ENCODE results near the gene MYO1H.

MYO1H gene

DNA sequence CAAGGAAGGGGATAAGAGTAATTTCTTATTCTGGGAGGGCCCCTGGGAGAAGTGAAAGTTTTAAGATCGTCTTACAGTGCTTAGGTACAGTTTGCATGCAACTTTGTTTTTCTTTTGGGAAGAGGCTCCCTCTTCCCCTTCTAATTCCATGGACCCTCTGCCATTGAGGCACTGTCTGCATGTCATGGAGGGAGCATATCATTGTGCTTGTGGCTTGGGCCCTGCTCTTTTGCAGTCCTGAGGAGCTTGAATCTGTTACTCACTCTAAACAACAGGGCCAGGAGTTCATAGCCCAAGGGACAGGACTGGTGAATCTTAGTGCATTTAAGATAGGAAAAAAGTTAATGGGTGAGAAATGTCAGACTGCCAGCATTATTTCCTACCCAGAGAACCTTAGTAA is 132.1 kb downstream of the MYO1H start:
- no peaks in the 10 kb centered on the region for H3K9me3 Mint-ChIP-seq
- no peaks in the 10 kb centered on the region for H3K27me3 Mint-ChIP-seq
- DNase-seq = no peak
- H3K4me1 Mint-ChIP-seq = peaks cover 43% of the 10 kb centered on the region
- no peak for ATAC-seq
- H3K4me3 Mint-ChIP-seq = no peak overlapping the region
- H3K27ac Mint-ChIP-seq = no peak overlapping the region

DNA sequence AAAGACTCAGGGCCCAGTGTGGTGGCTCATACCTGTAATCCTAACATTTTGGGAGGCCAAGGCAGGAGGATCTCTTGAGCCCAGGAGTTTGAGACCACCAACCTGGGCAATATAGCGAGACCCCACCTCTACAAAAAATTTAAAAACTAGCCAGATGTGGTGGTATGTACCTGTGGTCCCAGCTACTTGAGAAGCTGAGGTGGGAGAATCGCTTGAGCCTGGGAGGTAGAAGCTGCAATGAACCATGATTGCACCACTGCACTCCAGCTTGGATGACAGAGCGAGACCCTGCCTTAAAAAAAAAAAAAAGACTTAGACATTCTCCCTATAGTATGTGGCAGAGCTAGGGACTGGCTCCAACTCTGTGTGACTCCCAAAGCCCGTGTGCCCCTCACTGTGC is 132.7 kb downstream of the MYO1H start:
- Mint-ChIP-seq H3K27ac (no peak overlapping the region), H3K27me3 (no peaks in the 10 kb centered on the region)

DNA sequence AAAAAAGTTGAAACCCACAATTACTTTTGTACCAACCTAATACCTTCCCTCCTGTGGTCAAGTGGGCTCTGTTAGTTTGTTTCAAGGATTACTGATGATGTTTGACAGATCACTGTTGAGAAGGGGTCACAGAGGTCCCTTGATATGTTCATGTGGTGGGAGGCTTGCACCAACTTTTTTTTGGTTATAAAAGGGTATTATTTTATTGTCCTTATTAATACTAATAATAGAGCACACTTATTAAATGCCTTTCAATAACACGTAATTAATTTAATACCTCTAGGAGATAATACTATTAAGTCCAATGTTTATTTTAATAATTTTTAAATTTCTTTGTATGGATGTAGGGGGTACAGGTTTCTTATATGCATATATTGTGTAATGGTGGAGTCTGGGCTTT is 134.2 kb downstream of the MYO1H start:
- DNase-seq = no peak
- Mint-ChIP-seq H3K9me3 (no peaks in the 10 kb centered on the region), H3K4me3 (no peak overlapping the region)

More for the DNA sequence above, 132.7 kb downstream of the MYO1H start:
- no peaks in the 10 kb centered on the region for H3K9me3 Mint-ChIP-seq
- DNase-seq = no peak
- no peak for ATAC-seq
- no peak overlapping the region for H3K4me3 Mint-ChIP-seq
- peaks cover 41% of the 10 kb centered on the region for H3K4me1 Mint-ChIP-seq

DNA sequence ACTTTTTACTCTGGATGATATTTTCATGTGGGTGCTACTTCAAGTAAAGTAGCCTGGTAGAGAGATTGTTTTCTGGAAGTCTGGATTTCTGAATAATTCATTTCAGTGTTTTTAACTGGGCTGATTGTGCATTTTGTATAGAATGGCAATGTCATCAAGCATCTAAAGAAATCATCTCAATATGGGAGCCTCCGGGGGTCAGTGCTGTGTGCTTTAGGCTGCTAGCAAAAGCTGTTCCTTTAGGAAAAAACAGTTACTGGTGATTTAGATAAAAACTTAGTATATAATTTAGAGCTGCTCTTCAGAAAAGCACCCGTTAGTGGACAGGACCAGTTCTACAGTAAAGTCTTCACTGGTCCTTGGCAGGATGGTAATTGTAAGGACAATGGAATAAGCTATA is 134.8 kb downstream of the MYO1H start:
- no peaks in the 10 kb centered on the region for H3K9me3 Mint-ChIP-seq
- no peak overlapping the region for H3K27ac Mint-ChIP-seq
- H3K4me1 Mint-ChIP-seq = peaks cover 19% of the 10 kb centered on the region
- DNase-seq (no peak), ATAC-seq (no peak)
- no peaks in the 10 kb centered on the region for H3K27me3 Mint-ChIP-seq
- H3K4me3 Mint-ChIP-seq = no peak overlapping the region

More for the DNA sequence above, 134.2 kb downstream of the MYO1H start:
- no peak overlapping the region for H3K27ac Mint-ChIP-seq
- H3K4me1 Mint-ChIP-seq = peaks cover 26% of the 10 kb centered on the region
- H3K27me3 Mint-ChIP-seq = no peaks in the 10 kb centered on the region
- ATAC-seq = no peak

DNA sequence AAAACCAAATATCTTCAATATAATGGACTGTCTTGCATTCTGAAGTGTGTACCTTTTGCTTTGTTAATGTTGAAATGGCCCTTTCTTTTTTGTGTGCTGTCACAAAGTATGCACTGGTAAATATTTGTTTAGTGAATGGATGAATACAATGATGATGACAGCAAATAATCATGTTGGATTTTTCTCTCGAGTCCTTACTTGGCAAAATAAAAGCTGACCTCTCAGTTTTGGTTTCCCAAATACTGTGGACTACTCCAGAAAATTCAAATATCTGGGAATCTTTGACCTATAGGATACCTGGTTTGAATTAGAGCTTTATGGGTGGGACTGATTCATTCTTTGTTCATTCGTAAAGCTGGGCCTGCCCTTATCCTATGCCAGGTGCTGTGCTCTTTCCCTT is 135.2 kb downstream of the MYO1H start:
- ATAC-seq = no peak
- no peak overlapping the region for H3K4me3 Mint-ChIP-seq
- H3K4me1 Mint-ChIP-seq = peaks cover 19% of the 10 kb centered on the region

DNA sequence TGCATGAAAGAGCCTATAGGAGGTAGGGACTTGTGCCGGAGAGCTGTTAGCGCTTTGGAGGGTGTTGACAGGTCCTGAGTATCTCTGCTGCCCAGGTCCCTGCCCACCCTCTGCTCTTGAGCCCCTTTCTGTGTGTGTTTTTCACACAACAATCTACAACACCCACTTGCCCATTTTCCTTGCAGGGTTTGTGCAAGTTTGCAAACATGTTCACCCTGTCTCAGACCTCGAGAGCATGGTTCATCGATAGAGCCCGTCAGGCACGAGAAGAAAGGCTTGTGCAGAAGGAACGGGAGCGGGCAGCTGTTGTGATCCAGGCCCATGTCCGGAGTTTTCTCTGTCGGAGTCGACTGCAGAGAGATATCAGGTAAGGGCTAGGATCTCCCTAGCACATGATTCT is 135.6 kb downstream of the MYO1H start:
- DNase-seq (no peak), ATAC-seq (no peak)
- no peaks in the 10 kb centered on the region for H3K27me3 Mint-ChIP-seq
- H3K9me3 Mint-ChIP-seq = no peaks in the 10 kb centered on the region
- peaks cover 19% of the 10 kb centered on the region for H3K4me1 Mint-ChIP-seq
- H3K27ac Mint-ChIP-seq = no peak overlapping the region
- H3K4me3 Mint-ChIP-seq = no peak overlapping the region

More for the DNA sequence above, 135.2 kb downstream of the MYO1H start:
- no peaks in the 10 kb centered on the region for H3K27me3 Mint-ChIP-seq
- no peak overlapping the region for H3K27ac Mint-ChIP-seq
- H3K9me3 Mint-ChIP-seq = no peaks in the 10 kb centered on the region
- no peak for DNase-seq

DNA sequence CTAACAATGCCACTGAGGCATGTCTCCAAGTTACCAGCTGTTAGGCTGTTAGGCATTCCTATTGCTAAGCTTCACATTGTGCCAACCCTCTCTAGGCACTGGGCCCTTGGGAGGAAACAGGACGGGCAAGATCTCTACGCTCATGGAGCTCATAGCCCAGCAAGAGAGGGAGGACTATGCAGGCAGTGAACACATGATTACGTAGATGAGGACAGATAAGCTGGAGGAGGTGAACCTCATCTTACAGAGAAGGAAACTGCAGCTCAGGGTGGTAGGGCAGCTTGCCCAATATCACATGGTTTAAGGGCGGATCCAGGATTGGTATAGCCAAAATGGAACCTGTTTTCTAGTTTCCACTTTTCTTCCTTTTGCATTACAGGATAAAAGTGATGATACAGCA is 137.5 kb downstream of the MYO1H start:
- Mint-ChIP-seq H3K9me3 (no peaks in the 10 kb centered on the region), H3K27ac (no peak overlapping the region), H3K4me3 (no peak overlapping the region), H3K27me3 (no peaks in the 10 kb centered on the region), H3K4me1 (peaks cover 1% of the 10 kb centered on the region)
- no peak for ATAC-seq
- no peak for DNase-seq

DNA sequence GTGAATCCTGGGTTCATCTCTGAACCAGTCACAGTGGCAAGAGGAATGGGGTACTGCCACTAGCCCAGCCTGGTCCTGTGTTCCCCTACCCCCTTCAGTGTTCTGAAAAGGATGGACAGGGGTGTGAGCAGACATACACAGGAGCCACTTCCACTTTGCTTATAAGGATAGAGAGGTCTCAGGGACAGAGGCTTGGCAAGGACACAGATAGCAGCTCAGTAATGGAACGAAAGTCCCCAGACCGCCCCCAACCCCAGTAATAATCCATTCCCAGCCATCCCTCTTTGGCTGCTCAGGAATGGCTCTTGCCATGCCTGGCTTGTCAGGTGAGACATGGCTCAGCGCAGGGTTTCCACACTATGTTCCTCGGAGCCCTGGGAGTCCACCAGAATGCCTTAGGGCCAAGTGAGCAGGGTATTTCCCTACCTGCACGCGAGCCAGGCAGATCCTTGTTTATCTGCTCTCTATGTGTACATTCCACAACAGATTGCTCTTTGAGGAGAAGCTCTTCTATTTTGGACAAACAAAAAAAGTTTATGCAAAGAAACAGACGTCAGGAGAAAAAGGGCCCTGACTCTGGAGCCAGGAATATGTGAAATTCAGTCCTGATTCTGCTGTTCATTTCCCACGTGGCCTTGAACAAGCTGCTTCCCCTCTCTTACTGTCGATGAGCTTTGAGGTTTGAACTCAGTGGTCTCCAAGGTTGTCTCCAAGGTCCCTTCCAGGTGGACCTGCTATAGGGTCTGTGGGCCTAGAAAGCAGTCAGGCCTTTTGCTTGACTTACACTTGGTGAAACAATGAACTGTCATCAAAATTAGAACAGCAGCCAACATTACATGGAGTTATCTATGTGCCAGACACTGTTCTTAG is 139.7 kb downstream of the MYO1H start:
- no peak overlapping the region for H3K4me3 Mint-ChIP-seq
- DNase-seq (no peak), ATAC-seq (no peak)
- no peaks in the 10 kb centered on the region for H3K27me3 Mint-ChIP-seq
- no peaks in the 10 kb centered on the region for H3K9me3 Mint-ChIP-seq
- no peaks in the 10 kb centered on the region for H3K4me1 Mint-ChIP-seq
- H3K27ac Mint-ChIP-seq = no peak overlapping the region

DNA sequence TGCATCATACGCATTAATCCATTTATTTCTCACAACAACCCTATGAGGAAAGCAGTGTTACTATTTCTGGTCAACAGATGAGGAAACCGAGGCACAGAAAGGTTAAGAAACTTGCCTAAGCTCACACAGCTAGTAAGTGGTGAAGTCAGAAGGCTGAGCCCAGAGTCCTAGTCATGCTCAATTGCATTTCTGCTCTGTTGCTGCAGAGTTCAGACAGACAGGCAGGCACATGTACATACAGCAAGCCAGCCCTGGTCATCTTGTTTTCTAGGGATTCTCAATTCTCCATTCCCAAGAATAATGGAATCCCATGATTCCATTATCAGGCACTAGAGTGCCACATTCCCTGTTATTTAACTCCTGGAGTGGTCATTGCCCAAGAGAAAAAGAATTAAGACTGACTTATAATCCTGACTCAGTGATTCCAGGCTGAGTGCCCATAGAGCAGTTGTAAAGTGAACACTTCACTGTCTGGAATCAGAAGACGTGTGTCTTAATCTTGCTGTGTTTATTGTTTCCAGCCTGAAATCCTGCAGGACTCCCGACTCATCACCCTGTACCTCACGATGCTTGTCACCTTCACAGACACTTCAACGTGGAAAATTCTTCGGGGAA is 140.5 kb downstream of the MYO1H start:
- no peak for DNase-seq
- Mint-ChIP-seq H3K27me3 (no peaks in the 10 kb centered on the region), H3K9me3 (no peaks in the 10 kb centered on the region), H3K4me3 (no peak overlapping the region), H3K4me1 (no peaks in the 10 kb centered on the region), H3K27ac (no peak overlapping the region)
- ATAC-seq = no peak

DNA sequence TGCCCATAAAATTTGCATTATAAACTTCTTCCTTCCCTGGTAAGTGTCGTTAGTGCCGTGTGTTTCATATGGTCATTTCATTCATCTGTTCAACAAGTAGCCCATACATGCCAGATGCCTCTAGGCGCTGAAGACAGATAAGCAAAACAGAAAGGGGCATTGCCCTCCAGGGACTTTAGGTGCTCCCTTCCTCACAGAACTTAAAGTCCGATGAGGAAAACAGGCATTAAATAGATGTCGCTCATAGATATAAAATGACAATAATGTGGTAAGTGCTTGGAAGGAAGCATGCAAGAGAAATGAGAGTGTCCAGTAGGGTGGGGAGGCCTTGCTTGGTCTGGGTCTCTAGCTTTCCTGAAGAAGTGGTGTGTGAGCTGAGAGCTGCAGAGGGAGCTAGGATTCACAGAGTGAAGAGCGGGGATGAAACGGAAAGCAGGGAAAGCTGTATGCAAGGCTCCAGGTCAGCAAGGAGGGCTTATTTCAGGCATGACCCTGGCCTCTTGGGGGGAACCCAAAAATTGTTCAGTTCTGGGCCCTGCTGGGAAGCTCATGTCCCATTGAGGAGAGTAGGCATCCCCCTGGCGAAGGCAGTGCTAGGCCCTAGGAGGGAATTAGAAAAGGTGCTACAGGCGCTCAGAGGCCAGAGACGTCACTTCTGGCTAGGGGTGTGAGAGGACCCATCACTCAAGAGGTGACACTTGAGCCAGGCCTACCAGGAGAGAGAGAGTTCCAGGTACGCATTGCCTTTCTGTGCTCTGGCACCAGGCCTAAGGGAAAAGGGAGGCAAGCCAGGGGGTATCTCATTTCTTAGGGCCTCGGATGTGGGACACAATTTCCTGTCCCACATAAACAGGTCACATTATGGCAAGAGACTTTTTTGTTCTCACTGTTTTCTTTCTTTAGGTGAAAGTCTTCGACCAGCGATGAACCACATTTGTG is 141.6 kb downstream of the MYO1H start:
- no peak for DNase-seq
- Mint-ChIP-seq H3K27me3 (no peaks in the 10 kb centered on the region), H3K4me1 (no peaks in the 10 kb centered on the region), H3K27ac (no peak overlapping the region), H3K9me3 (no peaks in the 10 kb centered on the region), H3K4me3 (no peak overlapping the region)
- no peak for ATAC-seq

DNA sequence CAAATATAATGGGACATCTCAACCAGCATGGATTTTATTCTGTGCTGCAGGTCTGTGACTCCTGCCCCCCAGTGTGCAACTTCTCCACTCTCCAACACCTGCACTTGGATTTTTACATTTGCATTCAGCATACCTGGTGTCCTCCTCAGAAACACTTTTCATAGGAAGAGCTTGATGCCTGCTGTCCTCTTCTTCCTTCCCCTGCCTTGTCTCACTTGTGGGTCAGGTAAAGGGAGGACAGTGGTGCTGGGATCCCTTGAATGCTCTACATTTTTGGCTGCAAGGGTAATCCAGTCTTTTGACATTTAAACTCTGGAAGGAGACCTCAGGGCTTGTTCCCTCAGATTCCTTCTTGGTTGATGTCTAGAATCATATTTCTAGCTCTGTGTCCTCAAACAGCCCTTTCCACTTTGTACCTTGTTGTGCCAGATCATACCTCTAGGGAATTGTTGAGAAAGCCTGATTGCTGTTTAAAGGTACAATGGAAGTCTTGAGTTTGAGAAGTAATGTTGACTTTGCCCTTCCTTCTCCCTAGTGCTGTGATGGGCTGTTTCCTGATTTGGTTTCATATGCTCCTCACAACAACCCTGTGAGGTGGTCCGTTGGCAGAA is 142.4 kb downstream of the MYO1H start:
- Mint-ChIP-seq H3K9me3 (no peaks in the 10 kb centered on the region), H3K27me3 (no peaks in the 10 kb centered on the region), H3K27ac (no peak overlapping the region), H3K4me1 (peaks cover 5% of the 10 kb centered on the region), H3K4me3 (no peak overlapping the region)
- ATAC-seq (no peak), DNase-seq (no peak)

DNA sequence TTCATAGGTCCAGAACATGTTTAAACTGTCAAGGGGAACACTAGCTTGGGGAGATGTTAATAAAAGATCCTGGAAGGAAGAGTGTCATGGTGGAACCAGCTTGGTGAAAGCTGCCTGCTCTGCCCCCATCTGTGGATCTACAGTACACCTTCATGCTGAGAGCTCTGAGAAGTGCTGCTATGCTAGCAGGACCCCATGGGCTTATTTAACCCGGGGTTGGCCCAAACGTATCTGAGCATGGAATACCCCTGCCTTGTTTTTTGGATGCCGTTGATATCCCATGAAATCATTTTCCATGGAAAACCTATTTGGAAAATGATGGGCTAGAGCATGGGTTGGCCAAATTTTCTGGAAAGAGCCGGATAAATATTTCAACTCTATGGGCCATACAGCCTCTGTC is 144.0 kb downstream of the MYO1H start:
- Mint-ChIP-seq H3K27ac (no peak overlapping the region), H3K9me3 (no peaks in the 10 kb centered on the region), H3K4me3 (no peak overlapping the region), H3K4me1 (peaks cover 8% of the 10 kb centered on the region), H3K27me3 (no peaks in the 10 kb centered on the region)
- ATAC-seq = no peak
- DNase-seq = no peak

DNA sequence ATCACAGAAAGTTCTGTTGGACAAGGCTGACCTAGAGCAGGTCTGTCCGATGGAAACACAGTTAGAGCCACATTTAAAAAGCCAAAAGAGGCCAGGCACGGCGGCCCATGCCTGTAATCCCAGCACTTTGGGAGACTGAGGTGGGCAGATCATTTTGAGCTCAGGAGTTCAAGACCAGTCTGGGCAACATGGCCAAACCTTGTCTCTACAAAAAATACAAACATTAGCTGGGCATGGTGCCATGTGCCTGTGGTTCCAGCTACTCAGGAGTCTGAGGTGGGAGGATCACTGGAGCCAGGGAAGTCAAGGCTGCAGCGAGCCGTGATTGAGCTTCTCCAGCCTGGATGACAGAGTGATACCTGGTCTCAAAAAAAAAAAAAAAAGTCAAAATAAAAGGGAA is 144.7 kb downstream of the MYO1H start:
- H3K4me1 Mint-ChIP-seq = peaks cover 8% of the 10 kb centered on the region
- no peak for ATAC-seq
- H3K27ac Mint-ChIP-seq = no peak overlapping the region
- no peaks in the 10 kb centered on the region for H3K27me3 Mint-ChIP-seq
- no peak for DNase-seq
- no peaks in the 10 kb centered on the region for H3K9me3 Mint-ChIP-seq
- no peak overlapping the region for H3K4me3 Mint-ChIP-seq

DNA sequence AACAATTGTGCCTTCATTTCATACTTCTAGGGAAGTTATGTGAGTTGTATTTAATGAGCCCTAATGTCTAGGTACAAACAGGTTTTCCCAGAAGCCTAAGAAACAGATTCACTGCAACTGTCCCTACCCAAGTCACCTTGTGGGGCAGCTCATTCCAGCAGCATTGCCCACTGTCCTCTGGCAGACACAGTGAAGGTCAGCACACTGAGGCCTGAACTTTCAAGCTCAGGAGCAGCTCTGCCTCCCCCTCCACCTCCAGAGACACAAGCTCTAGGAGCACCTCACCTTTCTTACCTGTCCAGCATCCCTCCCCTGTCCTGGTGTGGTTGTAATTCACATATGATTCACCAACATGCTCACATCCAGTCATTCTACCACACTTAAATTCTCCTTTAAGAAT is 145.4 kb downstream of the MYO1H start:
- ATAC-seq (no peak), DNase-seq (no peak)
- H3K27ac Mint-ChIP-seq = peak overlapping the region in 1 of 2 donors; percentile 42
- peaks cover 8% of the 10 kb centered on the region for H3K4me1 Mint-ChIP-seq
- no peaks in the 10 kb centered on the region for H3K9me3 Mint-ChIP-seq
- no peaks in the 10 kb centered on the region for H3K27me3 Mint-ChIP-seq
- no peak overlapping the region for H3K4me3 Mint-ChIP-seq

DNA sequence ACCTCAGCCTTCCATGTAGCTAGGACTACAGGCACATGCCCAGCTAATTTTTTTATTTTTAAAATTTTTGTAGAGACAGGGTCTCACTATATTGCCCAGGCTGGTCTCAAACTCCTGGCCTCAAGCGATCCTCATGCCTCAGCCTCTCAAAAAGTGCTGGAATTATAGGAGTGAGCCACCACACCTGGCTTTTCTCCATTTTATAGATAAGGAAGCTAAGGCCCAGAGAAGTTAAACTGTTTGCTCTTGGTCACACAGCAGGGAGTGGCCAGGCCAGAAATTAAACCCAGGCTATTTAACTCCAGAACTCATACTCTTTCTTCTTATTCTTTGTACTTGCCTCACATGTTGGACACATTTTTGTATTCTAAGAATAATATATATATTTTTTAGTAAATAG is 146.2 kb downstream of the MYO1H start:
- H3K27ac Mint-ChIP-seq = no peak overlapping the region
- no peaks in the 10 kb centered on the region for H3K27me3 Mint-ChIP-seq
- H3K4me1 Mint-ChIP-seq = peaks cover 8% of the 10 kb centered on the region
- DNase-seq = no peak
- H3K4me3 Mint-ChIP-seq = no peak overlapping the region
- H3K9me3 Mint-ChIP-seq = no peaks in the 10 kb centered on the region
- no peak for ATAC-seq

Measured in stimulated activated naive CD8-positive, alpha-beta T cell treated with anti-CD3 and anti-CD28 coated beads, Interleukin-15, amount 100 ng/mL, for 72 hours (primary cell).